ENCODE data around the gene ARF1.

The ARF1 gene

GRCh38 chr1:228120857-228121489 lies 38.5 kb downstream of the ARF1 start:
- no peak overlapping the region for H3K4me3 ChIP-seq (ENCODE audit: low read depth in 1 of 2, low read length in 2 of 2)
- H3K27ac ChIP-seq (ENCODE audit: low read depth, low read length): no peak overlapping the region
- H3K36me3 ChIP-seq (ENCODE audit: control insufficient read depth in 1 of 2, insufficient read depth in 2 of 2, low read length in 2 of 2): no peaks in the 10 kb centered on the region

GRCh38 chr1:228122921-228123441 lies 40.5 kb downstream of the ARF1 start:
- no peaks in the 10 kb centered on the region for H3K36me3 ChIP-seq (ENCODE audit: control insufficient read depth in 1 of 2, insufficient read depth in 2 of 2, low read length in 2 of 2)

More at GRCh38 chr1:228120857-228121489, 38.5 kb downstream of the ARF1 start:
- no peaks in the 10 kb centered on the region for H3K27me3 ChIP-seq (ENCODE audit: control insufficient read depth in 1 of 2, insufficient read depth in 2 of 2, low read length in 2 of 2)
- H3K9me3 ChIP-seq (ENCODE audit: control insufficient read depth in 1 of 2, low read length in 2 of 2): no peaks in the 10 kb centered on the region
- H3K4me1 ChIP-seq (ENCODE audit: control insufficient read depth in 1 of 2, insufficient read depth in 2 of 2, low read length in 2 of 2): peaks cover 0 to 17% of the 10 kb centered on the region in 2 donors
- H3K9ac ChIP-seq (ENCODE audit: low read depth in 1 of 2, low read length in 2 of 2): no peak overlapping the region

GRCh38 chr1:228123505-228123904 lies 41.0 kb downstream of the ARF1 start:
- no peak overlapping the region for H3K4me3 ChIP-seq (ENCODE audit: low read depth in 1 of 2, low read length in 2 of 2)
- no peak overlapping the region for H3K27ac ChIP-seq (ENCODE audit: low read depth, low read length)
- H3K9ac ChIP-seq (ENCODE audit: low read depth in 1 of 2, low read length in 2 of 2): no peak overlapping the region
- no peaks in the 10 kb centered on the region for H3K9me3 ChIP-seq (ENCODE audit: control insufficient read depth in 1 of 2, low read length in 2 of 2)
- no peaks in the 10 kb centered on the region for H3K27me3 ChIP-seq (ENCODE audit: control insufficient read depth in 1 of 2, insufficient read depth in 2 of 2, low read length in 2 of 2)
- H3K4me1 ChIP-seq (ENCODE audit: control insufficient read depth in 1 of 2, insufficient read depth in 2 of 2, low read length in 2 of 2): peaks cover 0 to 17% of the 10 kb centered on the region in 2 donors
- H3K36me3 ChIP-seq (ENCODE audit: control insufficient read depth in 1 of 2, insufficient read depth in 2 of 2, low read length in 2 of 2): no peaks in the 10 kb centered on the region

More at GRCh38 chr1:228122921-228123441, 40.5 kb downstream of the ARF1 start:
- H3K4me3 ChIP-seq (ENCODE audit: low read depth in 1 of 2, low read length in 2 of 2): no peak overlapping the region
- H3K27me3 ChIP-seq (ENCODE audit: control insufficient read depth in 1 of 2, insufficient read depth in 2 of 2, low read length in 2 of 2): no peaks in the 10 kb centered on the region
- H3K4me1 ChIP-seq (ENCODE audit: control insufficient read depth in 1 of 2, insufficient read depth in 2 of 2, low read length in 2 of 2): peaks cover 0 to 17% of the 10 kb centered on the region in 2 donors
- no peaks in the 10 kb centered on the region for H3K9me3 ChIP-seq (ENCODE audit: control insufficient read depth in 1 of 2, low read length in 2 of 2)
- H3K27ac ChIP-seq (ENCODE audit: low read depth, low read length): no peak overlapping the region
- no peak overlapping the region for H3K9ac ChIP-seq (ENCODE audit: low read depth in 1 of 2, low read length in 2 of 2)

GRCh38 chr1:228125185-228125584 lies 42.7 kb downstream of the ARF1 start:
- Histone ChIP-seq H3K27me3 (ENCODE audit: control insufficient read depth in 1 of 2, insufficient read depth in 2 of 2, low read length in 2 of 2) (no peaks in the 10 kb centered on the region), H3K27ac (ENCODE audit: low read depth, low read length) (no peak overlapping the region), H3K4me3 (ENCODE audit: low read depth in 1 of 2, low read length in 2 of 2) (no peak overlapping the region), H3K36me3 (ENCODE audit: control insufficient read depth in 1 of 2, insufficient read depth in 2 of 2, low read length in 2 of 2) (no peaks in the 10 kb centered on the region), H3K9ac (ENCODE audit: low read depth in 1 of 2, low read length in 2 of 2) (no peak overlapping the region), H3K4me1 (ENCODE audit: control insufficient read depth in 1 of 2, insufficient read depth in 2 of 2, low read length in 2 of 2) (peaks cover 0 to 17% of the 10 kb centered on the region in 2 donors), H3K9me3 (ENCODE audit: control insufficient read depth in 1 of 2, low read length in 2 of 2) (no peaks in the 10 kb centered on the region)

- H3K27ac ChIP-seq (ENCODE audit: low read depth, low read length): no peak overlapping the region
- no peaks in the 10 kb centered on the region for H3K36me3 ChIP-seq (ENCODE audit: control insufficient read depth in 1 of 2, insufficient read depth in 2 of 2, low read length in 2 of 2)
Observed at GRCh38 chr1:228131766-228132165, 49.3 kb downstream of the ARF1 start.

GRCh38 chr1:228134591-228134990 lies 52.1 kb downstream of the ARF1 start:
- H3K36me3 ChIP-seq (ENCODE audit: control insufficient read depth in 1 of 2, insufficient read depth in 2 of 2, low read length in 2 of 2): no peaks in the 10 kb centered on the region
- no peaks in the 10 kb centered on the region for H3K4me1 ChIP-seq (ENCODE audit: control insufficient read depth in 1 of 2, insufficient read depth in 2 of 2, low read length in 2 of 2)
- no peaks in the 10 kb centered on the region for H3K9me3 ChIP-seq (ENCODE audit: control insufficient read depth in 1 of 2, low read length in 2 of 2)
- H3K27me3 ChIP-seq (ENCODE audit: control insufficient read depth in 1 of 2, insufficient read depth in 2 of 2, low read length in 2 of 2): peaks cover 3 to 4% of the 10 kb centered on the region in 2 donors
- H3K4me3 ChIP-seq (ENCODE audit: low read depth in 1 of 2, low read length in 2 of 2): no peak overlapping the region
- no peak overlapping the region for H3K9ac ChIP-seq (ENCODE audit: low read depth in 1 of 2, low read length in 2 of 2)
- H3K27ac ChIP-seq (ENCODE audit: low read depth, low read length): no peak overlapping the region

More at GRCh38 chr1:228131766-228132165, 49.3 kb downstream of the ARF1 start:
- no peaks in the 10 kb centered on the region for H3K4me1 ChIP-seq (ENCODE audit: control insufficient read depth in 1 of 2, insufficient read depth in 2 of 2, low read length in 2 of 2)
- H3K9ac ChIP-seq (ENCODE audit: low read depth in 1 of 2, low read length in 2 of 2): no peak overlapping the region
- no peaks in the 10 kb centered on the region for H3K9me3 ChIP-seq (ENCODE audit: control insufficient read depth in 1 of 2, low read length in 2 of 2)
- peaks cover 3 to 4% of the 10 kb centered on the region in 2 donors for H3K27me3 ChIP-seq (ENCODE audit: control insufficient read depth in 1 of 2, insufficient read depth in 2 of 2, low read length in 2 of 2)
- H3K4me3 ChIP-seq (ENCODE audit: low read depth in 1 of 2, low read length in 2 of 2): no peak overlapping the region

- H3K9ac ChIP-seq (ENCODE audit: low read depth in 1 of 2, low read length in 2 of 2): no peak overlapping the region
- H3K27ac ChIP-seq (ENCODE audit: low read depth, low read length): no peak overlapping the region
- no peak overlapping the region for H3K4me3 ChIP-seq (ENCODE audit: low read depth in 1 of 2, low read length in 2 of 2)
- H3K36me3 ChIP-seq (ENCODE audit: control insufficient read depth in 1 of 2, insufficient read depth in 2 of 2, low read length in 2 of 2): no peaks in the 10 kb centered on the region
- peaks cover 6 to 10% of the 10 kb centered on the region in 2 donors for H3K4me1 ChIP-seq (ENCODE audit: control insufficient read depth in 1 of 2, insufficient read depth in 2 of 2, low read length in 2 of 2)
- no peaks in the 10 kb centered on the region for H3K9me3 ChIP-seq (ENCODE audit: control insufficient read depth in 1 of 2, low read length in 2 of 2)
- H3K27me3 ChIP-seq (ENCODE audit: control insufficient read depth in 1 of 2, insufficient read depth in 2 of 2, low read length in 2 of 2): peaks cover 3 to 4% of the 10 kb centered on the region in 2 donors
Observed at GRCh38 chr1:228136901-228137300, 54.4 kb downstream of the ARF1 start.

GRCh38 chr1:228139406-228139930 lies 57.0 kb downstream of the ARF1 start:
- H3K27ac ChIP-seq (ENCODE audit: low read depth, low read length): peak overlapping the region; percentile 98
- peak overlapping the region; percentile 59 to 63 for H3K9ac ChIP-seq (ENCODE audit: low read depth in 1 of 2, low read length in 2 of 2)
- peaks cover 0 to 4% of the 10 kb centered on the region in 2 donors for H3K36me3 ChIP-seq (ENCODE audit: control insufficient read depth in 1 of 2, insufficient read depth in 2 of 2, low read length in 2 of 2)
- no peaks in the 10 kb centered on the region for H3K9me3 ChIP-seq (ENCODE audit: control insufficient read depth in 1 of 2, low read length in 2 of 2)
- peaks cover 32 to 36% of the 10 kb centered on the region in 2 donors for H3K4me1 ChIP-seq (ENCODE audit: control insufficient read depth in 1 of 2, insufficient read depth in 2 of 2, low read length in 2 of 2)
- H3K27me3 ChIP-seq (ENCODE audit: control insufficient read depth in 1 of 2, insufficient read depth in 2 of 2, low read length in 2 of 2): peaks cover 3 to 4% of the 10 kb centered on the region in 2 donors
- peak overlapping the region; percentile 79 to 96 for H3K4me3 ChIP-seq (ENCODE audit: low read depth in 1 of 2, low read length in 2 of 2)

- Histone ChIP-seq H3K9me3 (ENCODE audit: control insufficient read depth in 1 of 2, low read length in 2 of 2) (no peaks in the 10 kb centered on the region), H3K36me3 (ENCODE audit: control insufficient read depth in 1 of 2, insufficient read depth in 2 of 2, low read length in 2 of 2) (peaks cover 0 to 4% of the 10 kb centered on the region in 2 donors), H3K9ac (ENCODE audit: low read depth in 1 of 2, low read length in 2 of 2) (peak within 1 kb of the TSS; percentile 94 to 97), H3K27me3 (ENCODE audit: control insufficient read depth in 1 of 2, insufficient read depth in 2 of 2, low read length in 2 of 2) (peaks cover 0 to 4% of the 10 kb centered on the region in 2 donors), H3K4me1 (ENCODE audit: control insufficient read depth in 1 of 2, insufficient read depth in 2 of 2, low read length in 2 of 2) (peaks cover 36 to 37% of the 10 kb centered on the region in 2 donors), H3K27ac (ENCODE audit: low read depth, low read length) (peak within 1 kb of the TSS; percentile 98), H3K4me3 (ENCODE audit: low read depth in 1 of 2, low read length in 2 of 2) (peak within 1 kb of the TSS; percentile 79 to 96)
Observed at GRCh38 chr1:228139931-228140723, 57.6 kb downstream of the ARF1 start, which contains the start of gene GUK1. Gene GUK1 (plus strand): TSS chr1:228140279. CDS start chr1:228140303, 24 bp downstream.

Measured in duodenal mucosa (tissue), 2 donors.